Natural killer cell (primary cell): ENCODE measurements around the gene DGKQ. TPM values are rescaled to one million over a fixed set of nuclear protein-coding genes. Genes with fewer than 3 reads are reported as not detected.

Source experiments
- ATAC-seq, 3 donors: fragments of 150-1000 bp in 2 of 3; fragments of 200-7000 bp in 1 of 3; cut with Tn5 transposase; 1 replicate in 1 of 3; 2 replicates in 2 of 3; pipeline ENCODE4 v1.10.0; 2021; ENCODE audit warnings: mild to moderate bottlenecking in 2 of 3, moderate library complexity in 2 of 3
- DNase-seq, 2 donors: peaks; one replicate each; pipeline versions ENCODE4 v3.0.0 to v3.0.0-alpha.2; 2013 to 2021; ENCODE audit warnings: mixed read lengths in 1 of 2
- H3K27ac ChIP-seq: one replicate; pipeline ENCODE4 v1.5.1; 2013; ENCODE audit warnings: mild to moderate bottlenecking, low read length
- H3K27me3 ChIP-seq: one replicate; pipeline ENCODE4 v1.6.1; 2013; ENCODE audit warnings: low read length; ENCODE audit not compliant: control insufficient read depth, insufficient read depth
- H3K36me3 ChIP-seq: one replicate; pipeline ENCODE4 v1.6.1; 2013; ENCODE audit warnings: low read length; ENCODE audit not compliant: control insufficient read depth, insufficient read depth
- H3K4me1 ChIP-seq: one replicate; pipeline ENCODE4 v1.6.1; 2013; ENCODE audit warnings: low read length; ENCODE audit not compliant: control insufficient read depth, insufficient read depth
- H3K4me3 ChIP-seq: one replicate; pipeline ENCODE4 v1.5.1; 2013; ENCODE audit warnings: low read length
- H3K9me3 ChIP-seq: one replicate; pipeline ENCODE4 v1.6.1; 2013; ENCODE audit warnings: low read length; ENCODE audit not compliant: control insufficient read depth, insufficient read depth
- H3K27ac Mint-ChIP-seq, 2 donors: one replicate each; pipeline ENCODE4 v1.8.0; 2022; ENCODE audit warnings: mild to moderate bottlenecking in 2 of 2, mixed read lengths in 2 of 2, moderate library complexity in 1 of 2
- H3K27me3 Mint-ChIP-seq, 2 donors: one replicate each; pipeline ENCODE4 v1.8.0; 2022; ENCODE audit warnings: low read depth in 2 of 2, mixed read lengths in 2 of 2
- H3K36me3 Mint-ChIP-seq: one replicate; pipeline ENCODE4 v1.8.0; 2022; ENCODE audit warnings: mixed read lengths
- H3K4me1 Mint-ChIP-seq, 2 donors: one replicate each; pipeline ENCODE4 v1.8.0; 2022; ENCODE audit warnings: mixed read lengths in 2 of 2
- H3K4me3 Mint-ChIP-seq: one replicate; pipeline ENCODE4 v1.8.0; 2022; ENCODE audit warnings: mild to moderate bottlenecking, moderate library complexity, mixed read lengths
- H3K9me3 Mint-ChIP-seq, 2 donors: one replicate each; pipeline ENCODE4 v1.8.0; 2022; ENCODE audit warnings: mixed read lengths in 2 of 2
- CTCF ChIP-seq: fragments of 200-600 bp; IDR thresholded peaks from one replicate; pipeline ENCODE4 v1.8.0; 2022; ENCODE audit warnings: antibody characterized with exemption
- WGBS: methylation state at CpG from one replicate; pipeline ENCODE4 v1.1.7; 2013; ENCODE audit warnings: missing lambda C conversion rate; ENCODE audit not compliant: insufficient coverage; 5-methylcytosine and 5-hydroxymethylcytosine counted together
- intact Hi-C: fragments of 100-400 bp; cut with micrococcal nuclease; formaldehyde crosslinking; loops from one replicate; pipeline ENCODE4 v1.14.2; 2022
- total RNA-seq, 4 donors: library from RNA; stranded (reverse); fragments of 120-200 nt in 1 of 4; gene quantifications; one replicate each; pipeline versions ENCODE4 v1.2.3 to v1.2.4, GENCODE V29; 2013 to 2022

The DGKQ gene
- total RNA-seq, 3 donors from 2014 or later (not counting 1 experiment from before 2014, with no cell fraction given): 64.2 to 79.5 (median 65.2) TPM

GRCh38 chr4:917992-918391 lies 55.4 kb downstream of the DGKQ start:
- 97% methylated on average over 2 of the region's 2 CpGs for WGBS
- no peaks in the 10 kb centered on the region for H3K9me3 Mint-ChIP-seq
- no peak overlapping the region for H3K4me3 Mint-ChIP-seq
- H3K4me1 Mint-ChIP-seq: peaks cover 69 to 70% of the 10 kb centered on the region in 2 donors
- Histone ChIP-seq H3K4me1 (peaks cover 50% of the 10 kb centered on the region), H3K27me3 (no peaks in the 10 kb centered on the region), H3K9me3 (no peaks in the 10 kb centered on the region), H3K36me3 (peaks cover 4% of the 10 kb centered on the region), H3K4me3 (no peak overlapping the region), H3K27ac (no peak overlapping the region)
- peak overlapping the region; percentile 41 to 65 for H3K27ac Mint-ChIP-seq
- ATAC-seq (no peak), DNase-seq (no peak)
- no peaks in the 10 kb centered on the region for H3K27me3 Mint-ChIP-seq
- no peaks in the 10 kb centered on the region for H3K36me3 Mint-ChIP-seq
- no peak for TF ChIP-seq CTCF
- intact Hi-C loops: no loop called here

GRCh38 chr4:917466-917865 lies 55.9 kb downstream of the DGKQ start:
- intact Hi-C loops: no loop called here
- Mint-ChIP-seq H3K27me3 (no peaks in the 10 kb centered on the region), H3K4me3 (no peak overlapping the region), H3K9me3 (no peaks in the 10 kb centered on the region), H3K27ac (no peak overlapping the region), H3K4me1 (peaks cover 64 to 70% of the 10 kb centered on the region in 2 donors), H3K36me3 (no peaks in the 10 kb centered on the region)
- no peak overlapping the region for H3K27ac ChIP-seq
- DNase-seq (no peak), ATAC-seq (no peak)
- peaks cover 44% of the 10 kb centered on the region for H3K4me1 ChIP-seq
- H3K9me3 ChIP-seq: no peaks in the 10 kb centered on the region
- 100% methylated on average over 2 of the region's 7 CpGs for WGBS
- H3K4me3 ChIP-seq: no peak overlapping the region
- peaks cover 9% of the 10 kb centered on the region for H3K36me3 ChIP-seq
- H3K27me3 ChIP-seq: no peaks in the 10 kb centered on the region
- TF ChIP-seq CTCF: no peak

GRCh38 chr4:915595-915994 lies 57.8 kb downstream of the DGKQ start:
- H3K4me3 Mint-ChIP-seq: peak overlapping the region; percentile 83
- H3K4me1 ChIP-seq: peaks cover 32% of the 10 kb centered on the region
- no peak overlapping the region for H3K4me3 ChIP-seq
- intact Hi-C loops: no loop called here
- no peak overlapping the region for H3K27ac ChIP-seq
- DNase-seq (peak in 1 of 2 donors; percentile 40), ATAC-seq (peak; percentile 65 to 79 (median 73))
- H3K4me1 Mint-ChIP-seq: peaks cover 55 to 57% of the 10 kb centered on the region in 2 donors
- WGBS: 2% methylated on average over 8 of the region's 8 CpGs
- H3K9me3 ChIP-seq: no peaks in the 10 kb centered on the region
- H3K36me3 ChIP-seq: peaks cover 26% of the 10 kb centered on the region
- no peaks in the 10 kb centered on the region for H3K36me3 Mint-ChIP-seq
- H3K27me3 Mint-ChIP-seq: no peaks in the 10 kb centered on the region
- H3K9me3 Mint-ChIP-seq: no peaks in the 10 kb centered on the region
- no peak for TF ChIP-seq CTCF
- no peaks in the 10 kb centered on the region for H3K27me3 ChIP-seq
- peak overlapping the region; percentile 68 to 83 for H3K27ac Mint-ChIP-seq

- Mint-ChIP-seq H3K27ac (peak overlapping the region; percentile 68 to 83), H3K9me3 (no peaks in the 10 kb centered on the region), H3K36me3 (no peaks in the 10 kb centered on the region), H3K27me3 (no peaks in the 10 kb centered on the region), H3K4me3 (peak overlapping the region; percentile 83), H3K4me1 (peaks cover 53 to 57% of the 10 kb centered on the region in 2 donors)
- intact Hi-C loops: no loop called here
- Histone ChIP-seq H3K36me3 (peaks cover 29% of the 10 kb centered on the region), H3K4me3 (no peak overlapping the region), H3K27me3 (no peaks in the 10 kb centered on the region), H3K9me3 (no peaks in the 10 kb centered on the region), H3K27ac (no peak overlapping the region), H3K4me1 (peaks cover 32% of the 10 kb centered on the region)
- DNase-seq (no peak), ATAC-seq (peak in 2 of 3 donors; percentile 46 to 52)
- 38% methylated on average over 20 of the region's 20 CpGs for WGBS
- no peak for TF ChIP-seq CTCF
Measured at GRCh38 chr4:915041-915474, 58.3 kb downstream of the DGKQ start.
